GM21619 (cell line): Measurements from ENCODE around the gene OR2T3.
A peak's percentile ranks its signal among the peaks of the same experiment; 100 is the strongest.
"Not testable (repeated sequence)": the region's sequence is repeated elsewhere in the genome, so short reads cannot be mapped to it uniquely, and the experiment has no call there.

Source experiments
- ATAC-seq: cut with Tn5 transposase; IDR thresholded peaks from one replicate; pipeline ENCODE4 v1.9.1; 2021; ENCODE audit not compliant: unreplicated experiment

Gene OR2T3

DNA sequence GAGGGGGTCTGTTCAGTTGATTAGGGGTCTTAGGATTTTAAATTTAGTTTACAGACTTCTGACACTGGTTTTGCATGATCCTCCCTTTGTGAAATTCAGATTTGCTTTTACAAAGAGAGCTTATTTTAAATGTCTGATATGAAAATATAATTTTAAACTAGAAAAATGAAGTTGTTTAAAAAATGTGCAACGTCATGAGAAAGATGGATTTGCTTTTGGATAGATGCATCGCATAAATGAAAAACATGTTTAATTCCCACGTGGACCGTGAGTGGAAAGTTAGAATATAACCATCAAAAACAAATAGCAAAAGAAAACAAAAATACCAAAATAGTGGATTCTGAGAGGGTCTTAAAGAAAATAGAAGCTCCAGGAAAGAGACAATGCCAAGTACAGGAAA lies 2.0 kb upstream of the OR2T3 start:
- ATAC-seq = no peak

DNA sequence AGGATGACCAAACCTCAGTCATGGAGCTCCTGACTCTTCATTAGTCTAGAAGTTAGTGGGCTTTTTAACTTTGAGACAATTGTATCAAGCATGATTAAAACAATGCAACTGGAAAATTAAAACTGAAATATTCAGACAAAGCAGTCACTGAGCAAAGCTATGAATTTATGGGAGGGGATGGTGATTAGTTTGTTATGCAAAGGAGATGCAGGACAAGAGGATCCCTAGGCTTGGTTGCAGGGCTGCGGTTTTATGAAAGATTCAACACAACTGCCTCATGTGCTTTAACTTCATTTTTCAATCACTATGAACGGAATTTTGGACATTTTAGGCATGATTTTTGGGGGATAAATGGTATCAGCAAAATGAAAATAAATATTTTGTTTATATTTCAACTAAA lies 1.0 kb upstream of the OR2T3 start:
- ATAC-seq = not testable (repeated sequence)

DNA sequence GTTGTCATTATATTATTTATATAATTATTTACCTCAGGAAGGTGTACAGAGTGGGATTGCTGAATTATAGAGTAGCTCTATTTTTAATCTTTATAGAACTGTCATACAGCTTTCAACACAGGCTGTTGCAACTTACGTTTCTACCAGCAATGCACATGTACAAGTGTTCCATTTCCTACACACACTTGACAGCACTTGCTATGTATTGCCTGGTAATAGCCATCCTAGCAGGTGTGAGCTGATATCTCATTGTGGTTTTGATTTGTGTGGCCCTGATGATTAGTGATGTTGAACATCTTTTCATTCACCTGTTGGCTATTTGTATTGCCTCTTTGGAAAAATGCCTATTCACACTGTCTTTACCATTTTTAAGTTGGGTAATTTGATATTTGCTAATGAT lies 2.5 kb downstream of the OR2T3 start:
- peak; percentile 84 for ATAC-seq

GRCh38 chr1:248481686-248482579 lies 8.8 kb downstream of the OR2T3 start:
- ATAC-seq = peak; percentile 86

- not testable (repeated sequence) for ATAC-seq
Measured at GRCh38 chr1:248488289-248488688, 15.1 kb downstream of the OR2T3 start, which contains the start of gene OR2T5. TSS of gene OR2T5 (plus strand) at chr1:248488589. CDS start at chr1:248488589, 0 bp downstream.

- ATAC-seq = not testable (repeated sequence)
Measured at GRCh38 chr1:248496661-248497060, 23.5 kb downstream of the OR2T3 start.

GRCh38 chr1:248500305-248501035 lies 27.3 kb downstream of the OR2T3 start:
- not testable (repeated sequence) for ATAC-seq

GRCh38 chr1:248507773-248508172 lies 34.6 kb downstream of the OR2T3 start, which contains the start of gene OR2G6:
TSS of gene OR2G6 (plus strand) at chr1:248508073. CDS start at chr1:248521647, 13,574 bp downstream.
- ATAC-seq = not testable (repeated sequence)

GRCh38 chr1:248510217-248510616 lies 37.1 kb downstream of the OR2T3 start:
- peak; percentile 64 for ATAC-seq

DNA sequence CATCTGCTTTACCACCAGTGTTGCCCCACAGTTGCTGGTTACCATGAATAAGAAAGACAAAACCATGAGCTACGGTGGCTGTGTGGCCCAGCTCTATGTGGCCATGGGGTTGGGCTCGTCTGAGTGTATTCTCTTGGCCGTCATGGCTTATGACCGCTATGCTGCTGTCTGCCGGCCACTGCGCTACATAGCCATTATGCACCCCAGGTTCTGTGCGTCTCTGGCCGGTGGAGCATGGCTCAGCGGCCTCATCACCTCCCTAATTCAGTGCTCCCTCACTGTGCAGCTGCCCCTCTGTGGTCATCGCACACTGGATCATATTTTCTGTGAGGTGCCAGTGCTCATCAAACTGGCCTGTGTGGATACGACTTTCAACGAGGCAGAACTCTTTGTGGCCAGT lies 48.7 kb downstream of the OR2T3 start:
- no peak for ATAC-seq
